SK-N-SH (cell line): ENCODE data around the gene GPATCH4. TPM values are rescaled to one million over a fixed set of nuclear protein-coding genes. Genes with fewer than 3 reads are reported as not detected.

ENCODE experiments used
- CTCF ChIA-PET: fragments of 300-600, 350-600 bp; formaldehyde crosslinking; extraction: SDS; loops from one replicate; lab custom pipeline; 2021; lab: Yijun Ruan, JAX
- POLR2A ChIA-PET: fragments of 350-600 bp; sonication (Branson Sonifier 250); formaldehyde crosslinking; extraction: SDS; loops from one replicate; lab custom pipeline; 2020; ENCODE audit warnings: antibody characterized with exemption, inconsistent platforms; lab: Yijun Ruan, JAX
- DNase-seq: peaks from one replicate; pipeline ENCODE4 v3.0.0; 2012
- H2AFZ ChIP-seq: fragments of 200-600 bp; sonication (generic); 2 replicates; pipeline ENCODE4 v1.8.1; 2016; ENCODE audit warnings: antibody characterized with exemption, mild to moderate bottlenecking, low read depth
- H3F3A ChIP-seq: fragments of 200-600 bp; sonication (generic); replicated peaks from 2 replicates; pipeline ENCODE3; 2016; ENCODE audit warnings: antibody characterized with exemption, mild to moderate bottlenecking; ENCODE audit not compliant: insufficient read depth
- H3K27ac ChIP-seq, 2 experiments: fragments of 200-500 bp in 1 of 2; fragments of 200-600 bp in 1 of 2; sonication (Bioruptor generic) in 1 of 2; sonication (generic), shearing (Covaris generic) in 1 of 2; 2 replicates each; pipeline versions ENCODE4 v1.5.1 to v1.6.1; 2014 to 2016; ENCODE audit warnings: low read depth in 2 of 2, inconsistent platforms in 1 of 2, low read length in 1 of 2, mild to moderate bottlenecking in 1 of 2, mixed read lengths in 1 of 2
- H3K27me3 ChIP-seq: fragments of 200-600 bp; sonication (generic), shearing (Covaris generic); 2 replicates; pipeline ENCODE4 v1.6.1; 2016; ENCODE audit warnings: mixed run types; ENCODE audit not compliant: insufficient read depth
- H3K36me3 ChIP-seq, 2 experiments: fragments of 200-500 bp in 1 of 2; fragments of 200-600 bp in 1 of 2; sonication (Bioruptor generic) in 1 of 2; sonication (generic) in 1 of 2; replicated peaks in 1 of 2; 2 replicates each; pipeline versions ENCODE3 to v1.5.1; 2014 to 2016; ENCODE audit warnings: low read length in 1 of 2, mild to moderate bottlenecking in 1 of 2; ENCODE audit not compliant: insufficient read depth in 2 of 2, control insufficient read depth in 1 of 2
- H3K4me1 ChIP-seq, 2 experiments: fragments of 200-500 bp in 1 of 2; fragments of 200-600 bp in 1 of 2; sonication (Bioruptor generic) in 1 of 2; sonication (generic), shearing (Covaris generic) in 1 of 2; 2 replicates each; pipeline versions ENCODE4 v1.5.1 to v1.6.1; 2014 to 2016; ENCODE audit warnings: low read depth in 1 of 2, low read length in 1 of 2, mixed run types in 1 of 2; ENCODE audit not compliant: insufficient read depth in 2 of 2, control insufficient read depth in 1 of 2
- H3K4me2 ChIP-seq: fragments of 200-600 bp; sonication (generic), shearing (Covaris generic); 2 replicates; pipeline ENCODE4 v1.6.1; 2017; ENCODE audit warnings: mixed run types
- H3K4me3 ChIP-seq, 2 experiments: fragments of 200-500 bp in 1 of 2; fragments of 200-600 bp in 1 of 2; sonication (Bioruptor generic) in 1 of 2; sonication (generic), shearing (Covaris generic) in 1 of 2; 2 replicates each; pipeline versions ENCODE4 v1.5.1 to v1.8.1; 2014 to 2016; ENCODE audit warnings: low read depth in 2 of 2, inconsistent platforms in 1 of 2, low read length in 1 of 2, mild to moderate bottlenecking in 1 of 2, mixed read lengths in 1 of 2, moderate library complexity in 1 of 2
- H3K79me2 ChIP-seq: fragments of 200-600 bp; sonication (generic); 2 replicates; pipeline ENCODE4 v1.8.1; 2017; ENCODE audit warnings: mild to moderate bottlenecking; ENCODE audit not compliant: insufficient read depth
- H3K9ac ChIP-seq: fragments of 200-600 bp; sonication (generic); 2 replicates; pipeline ENCODE4 v1.6.1; 2017; ENCODE audit warnings: mixed run types
- H3K9me2 ChIP-seq: fragments of 200-600 bp; sonication (generic); 2 replicates; pipeline ENCODE4 v1.6.1; 2017; ENCODE audit warnings: mixed run types
- H3K9me3 ChIP-seq: fragments of 200-600 bp; sonication (generic); 2 replicates; pipeline ENCODE4 v1.6.1; 2017; ENCODE audit warnings: mixed run types, mild to moderate bottlenecking, moderate library complexity
- H4K20me1 ChIP-seq: fragments of 200-600 bp; sonication (generic); 2 replicates; pipeline ENCODE4 v1.6.1; 2017; ENCODE audit warnings: mild to moderate bottlenecking, mixed run types; ENCODE audit not compliant: insufficient read depth
- CTCF ChIP-seq: fragments of 200-600 bp; sonication (generic); IDR thresholded peaks from 2 replicates; pipeline ENCODE4 v1.6.1; 2017; ENCODE audit warnings: antibody characterized with exemption, mild to moderate bottlenecking, moderate library complexity
- EP300 ChIP-seq, 2 experiments: IDR thresholded peaks; 2 replicates each; pipeline versions ENCODE4 v1.4.0 to v1.6.1; 2012; ENCODE audit warnings: borderline replicate concordance in 1 of 2, low read depth in 1 of 2, low read length in 1 of 2
- EZH2phosphoT487 ChIP-seq: fragments of 200-600 bp; sonication (generic); IDR thresholded peaks from 2 replicates; pipeline ENCODE4 v1.6.1; 2017; ENCODE audit warnings: low read depth, mixed run types, mild to moderate bottlenecking, antibody characterized with exemption, moderate library complexity, borderline replicate concordance
- FOSL2 ChIP-seq: IDR thresholded peaks from 2 replicates; pipeline ENCODE4 v1.4.0; 2012; ENCODE audit warnings: low read depth, mild to moderate bottlenecking, moderate library complexity, borderline replicate concordance
- FOXJ3 ChIP-seq: sonication (generic); formaldehyde crosslinking; IDR thresholded peaks from 2 replicates; pipeline ENCODE4 v1.5.1; 2020; ENCODE audit warnings: mild to moderate bottlenecking, missing genetic modification reagents
- GATA2 ChIP-seq: sonication (generic); formaldehyde crosslinking; IDR thresholded peaks from 2 replicates; pipeline ENCODE4 v1.5.0; 2020; ENCODE audit warnings: mild to moderate bottlenecking, missing genetic modification reagents
- IRF3 ChIP-seq: fragments of 150-350 bp; IDR thresholded peaks from 2 replicates; pipeline ENCODE4 v1.6.1; 2016; ENCODE audit warnings: mild to moderate bottlenecking, low read depth, low read length
- JUND ChIP-seq: IDR thresholded peaks from 2 replicates; pipeline ENCODE4 v1.4.0; 2012
- MAX ChIP-seq: IDR thresholded peaks from 2 replicates; pipeline ENCODE4 v1.4.0; 2012; ENCODE audit warnings: low read depth
- MEF2A ChIP-seq: IDR thresholded peaks from 2 replicates; pipeline ENCODE4 v1.4.0; 2012; ENCODE audit warnings: low read depth, borderline replicate concordance
- NFIC ChIP-seq: IDR thresholded peaks from 2 replicates; pipeline ENCODE4 v1.4.0; 2012; ENCODE audit warnings: borderline replicate concordance
- PBX3 ChIP-seq: IDR thresholded peaks from 2 replicates; pipeline ENCODE4; 2012
- POLR2AphosphoS5 ChIP-seq: IDR thresholded peaks from 2 replicates; pipeline ENCODE4 v1.6.1; 2012; ENCODE audit warnings: low read depth, low read length
- RCOR1 ChIP-seq: fragments of 150-350 bp; IDR thresholded peaks from 2 replicates; pipeline ENCODE4 v1.6.1; 2017; ENCODE audit warnings: antibody characterized with exemption, low read length
- REST ChIP-seq: IDR thresholded peaks from 2 replicates; pipeline ENCODE4 v1.6.1; 2012; ENCODE audit warnings: mild to moderate bottlenecking, low read depth, low read length, moderate library complexity
- RXRA ChIP-seq: IDR thresholded peaks from 2 replicates; pipeline ENCODE4 v1.4.0; 2012; ENCODE audit warnings: low read depth, mild to moderate bottlenecking, borderline replicate concordance
- SMC3 ChIP-seq: IDR thresholded peaks from 2 replicates; pipeline ENCODE4 v1.6.1; 2012; ENCODE audit warnings: low read depth, low read length, improper control_type of control experiment
- TAF1 ChIP-seq: IDR thresholded peaks from 2 replicates; pipeline ENCODE4 v1.6.1; 2012; ENCODE audit warnings: low read depth, mild to moderate bottlenecking, low read length, moderate library complexity, borderline replicate concordance
- TCF12 ChIP-seq: IDR thresholded peaks from 2 replicates; pipeline ENCODE4 v1.4.0; 2012
- TEAD4 ChIP-seq: IDR thresholded peaks from 2 replicates; pipeline ENCODE4 v1.4.0; 2012; ENCODE audit warnings: mild to moderate bottlenecking, borderline replicate concordance; ENCODE audit not compliant: insufficient read depth
- ZBTB33 ChIP-seq: IDR thresholded peaks from 2 replicates; pipeline ENCODE4 v1.4.0; 2012; ENCODE audit warnings: low read depth, borderline replicate concordance
- WGBS: methylation state at CpG from one replicate; pipeline ENCODE4 v1.1.6; 2017; ENCODE audit warnings: low lambda C conversion rate; 5-methylcytosine and 5-hydroxymethylcytosine counted together
- polyA plus RNA-seq, 3 experiments: library from polyadenylated mRNA; depleted of rRNA; stranded (reverse); fragments of >200 nt; gene quantifications; 2 replicates each; pipeline ENCODE4 v1.2.3, GENCODE V29; 2012

GPATCH4 gene
- polyA plus RNA-seq, 1 of the 3 experiments (the other 2 are of a cell fraction) = 36.6 TPM

- no peak for TF ChIP-seq IRF3
These were observed 3.2 kb downstream of the GPATCH4 start (continued) for GRCh38 chr1:156598125-156598524.

GRCh38 chr1:156596426-156596825 lies 4.9 kb downstream of the GPATCH4 start:
- TF ChIP-seq GATA2 (no peak), FOXJ3 (no peak), CTCF (no peak), SMC3 (no peak), MAX (no peak), RCOR1 (no peak), RXRA (no peak), POLR2AphosphoS5 (no peak), EP300 (IDR thresholded peaks at IDR 0.05; ENCODE audit: borderline replicate concordance in 1 of 2, low read depth in 1 of 2, low read length in 1 of 2) (no peak), TEAD4 (no peak), FOSL2 (no peak), PBX3 (no peak), ZBTB33 (no peak), TAF1 (no peak), EZH2phosphoT487 (no peak), NFIC (no peak), MEF2A (no peak), TCF12 (no peak), REST (no peak), JUND (no peak)
- Histone ChIP-seq H3K79me2 (peaks cover 45% of the 10 kb centered on the region), H3F3A (peaks cover 15% of the 10 kb centered on the region), H3K4me3 (no peak overlapping the region), H3K27me3 (no peaks in the 10 kb centered on the region), H3K4me1 (peaks cover 4 to 16% of the 10 kb centered on the region in 2 experiments; a peak in 2 of 4 replicates), H3K9me2 (no peaks in the 10 kb centered on the region), H3K9me3 (no peaks in the 10 kb centered on the region), H3K4me2 (no peak overlapping the region), H4K20me1 (no peaks in the 10 kb centered on the region), H2AFZ (no peak overlapping the region), H3K27ac (no peak overlapping the region), H3K9ac (no peak overlapping the region), H3K36me3 (peaks cover 47 to 63% of the 10 kb centered on the region in 2 experiments)
- ChIA-PET POLR2A (interaction anchor here (0.5 to 0.9 kb wide), 2 partner anchors 16 to 286 kb away, joined by 3 read pairs; no protein-coding TSS in a partner anchor), CTCF (interaction anchor here (1.7 to 5.6 kb wide), 2 partner anchors 12 to 13 kb away, joined by 6 to 28 read pairs; no protein-coding TSS in a partner anchor)
- DNase-seq = no peak
- WGBS = 73% methylated on average over 3 of the region's 3 CpGs
